HG02885 (cell line): ENCODE results near the gene FAM163B.

Source experiments
- ATAC-seq: cut with Tn5 transposase; IDR thresholded peaks from one replicate; pipeline ENCODE4 v1.9.1; 2021; ENCODE audit warnings: mild to moderate bottlenecking; ENCODE audit not compliant: unreplicated experiment, poor library complexity

FAM163B gene

GRCh38 chr9:133621725-133622267 is 12.6 kb upstream of the FAM163B start:
- ATAC-seq, result no peak

GRCh38 chr9:133619791-133620190 is 10.6 kb upstream of the FAM163B start:
- ATAC-seq, result no peak

DNA sequence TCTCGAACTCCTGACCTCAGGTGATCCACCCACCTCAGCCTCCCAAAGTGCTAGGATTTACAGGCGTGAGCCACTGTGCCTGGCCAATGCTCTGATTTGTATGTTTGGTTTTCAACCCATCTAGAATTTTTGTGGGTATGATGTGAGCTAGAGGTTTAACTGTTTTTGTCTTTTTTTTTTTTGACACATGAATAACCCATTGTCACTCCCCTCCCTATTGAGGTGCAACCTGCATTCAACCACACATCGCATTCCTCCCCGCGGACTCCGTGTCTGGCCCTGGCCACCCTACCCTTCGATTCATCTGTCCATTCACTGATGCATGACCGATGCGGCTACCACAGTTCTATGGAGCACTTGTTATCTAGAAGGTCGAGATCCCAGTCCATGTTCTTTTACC is 9.5 kb upstream of the FAM163B start:
- no peak for ATAC-seq

DNA sequence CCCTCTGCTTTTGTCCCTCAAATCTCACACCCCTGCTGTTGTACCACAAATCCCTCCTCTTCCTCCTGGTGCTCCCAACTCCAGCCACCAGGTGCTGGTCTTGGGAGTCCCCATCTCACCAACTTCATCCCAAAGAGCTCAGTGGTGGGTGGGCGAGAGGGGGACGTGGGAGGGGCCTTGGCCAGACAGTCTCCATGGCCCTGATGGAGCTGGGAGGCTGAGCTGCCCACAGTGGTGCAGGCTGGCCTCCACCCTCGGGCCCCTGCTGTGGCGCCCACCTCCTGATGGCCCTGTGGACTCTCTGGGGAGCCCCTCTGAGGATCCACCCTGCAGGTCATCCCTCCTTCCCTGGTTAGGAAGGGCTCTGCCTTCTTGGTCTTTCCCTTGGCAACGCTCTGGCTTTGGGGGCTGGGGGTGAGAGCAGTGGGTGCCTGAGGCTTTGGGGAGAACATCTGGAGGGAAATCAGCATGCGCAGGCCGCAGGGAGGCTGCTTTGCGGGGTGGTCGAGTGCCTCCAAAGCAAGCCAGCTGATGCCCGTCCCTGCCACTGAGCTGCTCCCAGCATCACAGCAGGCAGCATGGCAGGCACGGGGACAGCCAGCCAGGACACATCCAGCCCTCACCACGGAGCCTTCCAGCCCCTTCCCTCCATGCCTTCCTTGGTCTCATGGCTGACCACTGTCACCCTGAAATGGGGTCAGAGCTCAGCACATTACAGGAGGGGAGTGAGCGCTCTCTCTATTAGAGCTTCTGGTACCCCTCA is 7.6 kb upstream of the FAM163B start:
- ATAC-seq, result no peak

DNA sequence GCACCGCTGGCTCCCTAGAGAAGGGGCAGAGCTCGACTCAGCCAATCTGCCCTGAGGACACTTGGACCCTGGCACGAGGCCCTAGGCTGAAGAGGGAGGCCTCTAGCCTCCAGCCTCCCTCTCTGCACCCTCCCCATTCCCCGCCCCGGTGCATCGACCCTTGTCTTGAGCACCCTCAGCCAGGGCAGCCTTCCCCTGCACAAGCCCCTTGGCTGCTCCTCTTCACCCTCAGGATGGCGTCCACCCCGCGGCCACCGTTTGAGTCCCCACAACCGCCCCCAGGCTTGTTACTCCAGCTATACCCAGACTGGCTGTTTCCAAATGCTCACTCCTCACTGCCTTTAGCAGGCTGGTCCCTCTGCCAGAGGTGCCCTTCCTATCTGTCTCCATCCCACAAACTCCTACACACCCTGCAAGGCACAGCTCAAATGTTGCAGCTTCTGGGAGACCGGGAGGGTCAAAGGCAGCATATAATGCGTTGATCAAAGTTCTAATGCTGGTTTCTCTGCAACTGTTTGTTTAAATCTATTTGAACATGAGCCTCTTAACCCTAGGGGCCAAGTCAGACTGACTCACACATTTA is 6.5 kb upstream of the FAM163B start:
- ATAC-seq, result no peak

- ATAC-seq, result no peak
These were observed 6.0 kb upstream of the FAM163B start for GRCh38 chr9:133615186-133615585.

- no peak for ATAC-seq
These were observed 5.5 kb upstream of the FAM163B start for GRCh38 chr9:133614678-133615077.

GRCh38 chr9:133614056-133614455 is 4.9 kb upstream of the FAM163B start:
- ATAC-seq, result no peak

DNA sequence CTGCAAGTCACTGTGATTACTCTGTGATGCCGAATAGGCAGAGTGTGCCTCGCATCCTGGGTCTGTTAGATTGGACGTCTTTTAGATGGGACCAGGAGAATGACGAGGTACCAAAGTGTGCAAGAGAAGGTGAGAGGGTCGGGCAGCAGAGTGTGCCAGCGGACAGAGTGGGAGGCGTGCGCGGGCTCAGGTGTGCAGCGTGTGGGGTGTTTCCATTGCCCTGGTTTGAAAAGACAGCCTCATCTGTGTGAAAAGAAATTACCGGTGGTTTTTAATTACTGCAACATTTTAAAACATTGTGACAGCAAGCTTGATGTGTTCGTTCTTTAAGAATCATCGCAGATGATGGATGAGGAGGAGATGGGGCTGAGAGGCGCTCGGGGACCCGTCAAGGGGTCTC is 4.2 kb upstream of the FAM163B start:
- ATAC-seq, result no peak

GRCh38 chr9:133612816-133613215 is 3.6 kb upstream of the FAM163B start:
- ATAC-seq, result no peak

GRCh38 chr9:133612051-133612450 is 2.9 kb upstream of the FAM163B start:
- no peak for ATAC-seq

GRCh38 chr9:133610845-133611244 is 1.7 kb upstream of the FAM163B start:
- ATAC-seq, result no peak

DNA sequence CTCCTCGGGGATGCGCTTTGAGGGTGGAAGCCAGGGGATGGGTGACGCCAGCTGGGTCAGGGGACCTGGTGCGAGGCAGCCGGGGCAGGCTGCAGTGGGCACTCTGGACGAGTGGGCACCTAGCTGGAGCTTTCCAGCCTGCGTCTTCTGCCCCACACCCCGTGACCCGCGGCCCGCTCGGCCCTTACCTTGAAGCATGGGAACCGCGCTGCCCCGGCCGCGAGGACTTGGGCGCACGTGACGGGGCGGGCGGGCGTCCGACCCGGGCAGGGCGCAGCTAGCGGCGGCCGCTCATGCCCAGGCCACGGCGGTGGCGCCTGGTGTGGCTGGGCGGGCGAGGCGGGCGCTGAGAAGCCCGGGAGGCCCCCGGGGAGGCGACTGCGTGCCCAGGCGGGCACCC is 300 bp downstream of the FAM163B start:
- no peak for ATAC-seq

GRCh38 chr9:133608382-133608781 is 807 bp downstream of the FAM163B start:
- no peak for ATAC-seq

DNA sequence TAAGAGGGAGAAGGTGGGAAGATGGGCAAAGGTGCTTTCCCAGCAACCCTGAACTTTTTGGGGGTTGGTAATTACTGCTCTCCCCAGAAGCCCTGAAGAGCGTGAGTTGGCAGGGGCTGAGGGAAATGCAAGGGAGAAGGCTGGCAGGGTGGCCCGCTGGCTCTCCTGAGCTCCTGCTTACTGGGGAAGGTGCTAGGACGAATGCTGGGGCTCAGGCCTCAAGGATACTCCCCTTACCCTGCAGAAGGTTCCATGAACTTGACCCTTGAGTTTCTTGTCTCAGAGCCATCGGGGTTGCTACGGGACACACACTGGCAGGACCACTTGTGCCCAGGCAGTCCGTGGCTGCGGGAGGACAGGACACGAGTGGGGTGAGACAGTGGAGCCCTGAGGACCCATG is 1.2 kb downstream of the FAM163B start:
- ATAC-seq, result no peak

GRCh38 chr9:133607381-133607780 is 1.8 kb downstream of the FAM163B start:
- ATAC-seq, result no peak

DNA sequence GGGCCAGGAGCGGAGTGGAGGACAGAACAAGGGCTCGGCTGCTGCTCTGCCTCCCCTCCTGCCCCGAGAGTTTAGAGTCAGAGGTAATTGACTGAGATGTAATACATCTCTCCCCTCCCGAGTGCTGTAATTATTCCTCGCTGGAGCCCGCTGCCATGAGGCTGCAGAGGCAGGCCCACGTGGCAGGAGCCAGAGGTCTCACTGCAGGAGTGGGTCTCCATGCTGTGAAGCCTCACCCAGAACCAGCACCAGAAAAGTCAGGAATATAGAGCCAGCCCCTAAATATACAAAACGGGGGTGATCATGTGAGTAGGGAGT is 2.5 kb downstream of the FAM163B start:
- no peak for ATAC-seq

GRCh38 chr9:133605856-133606707 is 3.1 kb downstream of the FAM163B start:
- no peak for ATAC-seq

- ATAC-seq, result no peak
These were observed 3.7 kb downstream of the FAM163B start for GRCh38 chr9:133605446-133605845.

DNA sequence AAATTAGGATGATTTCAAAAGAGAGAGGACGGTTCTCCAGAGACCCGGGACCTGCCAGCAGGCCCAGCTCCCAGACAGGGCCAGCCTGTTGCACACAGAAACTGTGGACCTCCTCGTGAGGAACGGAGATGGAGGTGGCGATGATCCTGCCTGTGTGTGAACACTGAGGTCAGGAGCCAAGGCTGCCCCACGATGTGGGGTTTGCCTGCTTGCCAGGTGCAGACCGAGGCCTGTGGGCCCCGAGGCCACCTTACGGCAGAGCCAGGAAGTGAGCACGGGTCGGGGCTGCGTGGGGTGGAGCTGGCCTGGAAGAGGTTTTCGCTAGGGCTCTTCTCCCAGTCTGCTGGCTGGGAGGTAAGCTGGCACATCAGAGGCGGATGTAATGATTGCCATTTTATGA is 4.3 kb downstream of the FAM163B start:
- ATAC-seq, result no peak

DNA sequence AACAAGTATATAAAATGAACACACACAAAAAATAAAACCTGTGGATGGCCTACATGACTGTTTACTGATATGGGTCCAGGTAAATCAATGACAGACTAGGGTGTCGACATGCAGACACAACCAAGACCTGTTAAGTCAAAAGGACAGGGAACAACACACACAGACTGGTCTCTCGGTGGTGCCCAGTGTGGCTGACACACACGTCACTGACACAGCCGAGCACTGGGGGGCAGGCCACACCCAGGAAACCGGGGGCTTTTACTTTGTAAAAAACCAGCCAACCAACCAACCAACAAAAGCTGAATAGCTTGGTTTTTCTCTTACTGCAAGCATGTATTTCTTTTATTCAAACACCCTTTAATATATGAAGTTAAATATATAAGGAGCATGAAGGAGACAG is 5.0 kb downstream of the FAM163B start:
- ATAC-seq, result no peak
